AG09309 (cell line): ENCODE results near the gene IMP3.
"Not testable (repeated sequence)": the region's sequence is repeated elsewhere in the genome, so short reads cannot be mapped to it uniquely, and the experiment has no call there.

ENCODE experiments used
- DNase-seq: peaks from one replicate; pipeline ENCODE4 v3.0.0-alpha.2; 2010; ENCODE audit warnings: low read depth
- H3K4me3 ChIP-seq: 2 replicates; pipeline ENCODE4 v1.5.1; 2011; ENCODE audit warnings: mild to moderate bottlenecking, low read depth, low read length, moderate library complexity; ENCODE audit not compliant: control insufficient read depth
- CTCF ChIP-seq: IDR thresholded peaks from 2 replicates; pipeline ENCODE4 v1.5.1; 2011; ENCODE audit warnings: mild to moderate bottlenecking, low read depth, low read length, inconsistent platforms; ENCODE audit not compliant: insufficient read depth, control insufficient read depth; ENCODE audit errors: missing control alignments

IMP3 gene

GRCh38 chr15:75684648-75685047 lies 44.6 kb upstream of the IMP3 start:
- DNase-seq: no peak
- no peak for TF ChIP-seq CTCF
- no peak overlapping the region for H3K4me3 ChIP-seq

GRCh38 chr15:75683646-75684312 lies 43.8 kb upstream of the IMP3 start:
- not testable (repeated sequence) for H3K4me3 ChIP-seq, DNase-seq
- TF ChIP-seq CTCF: peak; percentile 78

- no peak for TF ChIP-seq CTCF
- DNase-seq: no peak
- no peak overlapping the region for H3K4me3 ChIP-seq
Measured at GRCh38 chr15:75682181-75683135, 42.4 kb upstream of the IMP3 start.

- no peak overlapping the region for H3K4me3 ChIP-seq
- DNase-seq: no peak
- TF ChIP-seq CTCF: no peak
Measured at GRCh38 chr15:75680007-75680789, 40.2 kb upstream of the IMP3 start.

- DNase-seq, H3K4me3 ChIP-seq: not testable (repeated sequence)
Measured at GRCh38 chr15:75678324-75678690, 38.3 kb upstream of the IMP3 start.

GRCh38 chr15:75677465-75678323 lies 37.7 kb upstream of the IMP3 start:
- no peak overlapping the region for H3K4me3 ChIP-seq
- TF ChIP-seq CTCF: no peak
- DNase-seq: no peak
